PC-9 (cell line): ENCODE data around the gene PRR15.

Experiments used
- EZH2 ChIP-seq: fragments of 200-600 bp; sonication (generic); IDR thresholded peaks from 2 replicates; pipeline ENCODE4 v1.8.0; 2017; ENCODE audit warnings: antibody characterized with exemption, low read depth
- TF ChIP-seq, protein P1 (sequence below): fragments of 200-600 bp; sonication (generic); conservative IDR thresholded peaks from 2 replicates; pipeline ENCODE4 v1.6.1; 2017; ENCODE audit warnings: mixed run types, antibody characterized with exemption, mild to moderate bottlenecking, moderate library complexity

DNA sequence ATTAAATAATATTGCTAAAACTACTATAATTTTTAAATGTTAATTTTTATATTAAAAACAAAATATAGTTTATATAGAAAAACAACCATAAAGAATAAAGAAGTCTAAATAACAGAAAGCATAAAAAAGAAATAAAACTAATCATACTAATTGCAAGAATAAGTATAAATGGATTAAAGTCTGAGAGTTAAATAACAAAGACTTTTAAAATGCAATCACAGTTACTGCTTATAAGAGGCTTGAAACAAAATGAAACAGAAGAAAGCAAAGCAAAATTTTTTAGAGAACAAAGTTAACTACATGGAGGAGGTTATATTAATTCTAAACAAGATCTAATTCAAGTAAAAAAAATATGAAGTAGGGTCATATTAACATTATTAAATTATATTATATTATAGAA lies 41.1 kb downstream of the PRR15 start:
- TF ChIP-seq, protein P1, sequence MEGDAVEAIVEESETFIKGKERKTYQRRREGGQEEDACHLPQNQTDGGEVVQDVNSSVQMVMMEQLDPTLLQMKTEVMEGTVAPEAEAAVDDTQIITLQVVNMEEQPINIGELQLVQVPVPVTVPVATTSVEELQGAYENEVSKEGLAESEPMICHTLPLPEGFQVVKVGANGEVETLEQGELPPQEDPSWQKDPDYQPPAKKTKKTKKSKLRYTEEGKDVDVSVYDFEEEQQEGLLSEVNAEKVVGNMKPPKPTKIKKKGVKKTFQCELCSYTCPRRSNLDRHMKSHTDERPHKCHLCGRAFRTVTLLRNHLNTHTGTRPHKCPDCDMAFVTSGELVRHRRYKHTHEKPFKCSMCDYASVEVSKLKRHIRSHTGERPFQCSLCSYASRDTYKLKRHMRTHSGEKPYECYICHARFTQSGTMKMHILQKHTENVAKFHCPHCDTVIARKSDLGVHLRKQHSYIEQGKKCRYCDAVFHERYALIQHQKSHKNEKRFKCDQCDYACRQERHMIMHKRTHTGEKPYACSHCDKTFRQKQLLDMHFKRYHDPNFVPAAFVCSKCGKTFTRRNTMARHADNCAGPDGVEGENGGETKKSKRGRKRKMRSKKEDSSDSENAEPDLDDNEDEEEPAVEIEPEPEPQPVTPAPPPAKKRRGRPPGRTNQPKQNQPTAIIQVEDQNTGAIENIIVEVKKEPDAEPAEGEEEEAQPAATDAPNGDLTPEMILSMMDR = no peak
- no peak for TF ChIP-seq EZH2
